Caco-2 (cell line): ENCODE data around the gene SYPL2. TPM values are rescaled to one million over a fixed set of nuclear protein-coding genes. Genes with fewer than 3 reads are reported as not detected.

Source experiments
- BruUV-seq: library from RNA; stranded (reverse); fragments of 400-500 nt; replicated peaks from 2 replicates; lab custom pipeline; 2021; lab: Mats Ljungman, UMichigan
- CTCF ChIA-PET: fragments of 300-600 bp; sonication (Branson Sonifier 250); formaldehyde crosslinking; loops from one replicate; lab custom pipeline; 2022; ENCODE audit warnings: antibody characterized with exemption; lab: Charles Lee
- POLR2A ChIA-PET: fragments of 300-600 bp; sonication (Branson Sonifier 250); formaldehyde crosslinking; loops from one replicate; lab custom pipeline; 2022; ENCODE audit warnings: antibody characterized with exemption; lab: Charles Lee
- DNase-seq, 2 experiments: peaks; one replicate each; pipeline versions ENCODE4 v3.0.0 to v3.0.0-alpha.2; 2020 to 2022
- H3K27me3 ChIP-seq: replicated peaks from 2 replicates; pipeline ENCODE4 v1.6.0; 2011; ENCODE audit warnings: low read length; ENCODE audit not compliant: control insufficient read depth, insufficient read depth
- H3K36me3 ChIP-seq: 2 replicates; pipeline ENCODE4 v1.5.1; 2011; ENCODE audit warnings: low read length; ENCODE audit not compliant: control insufficient read depth, insufficient read depth
- H3K4me1 ChIP-seq: fragments of 250-450 bp; sonication (Bioruptor Pico); 2 replicates; pipeline ENCODE4 v1.5.1; 2020; ENCODE audit warnings: mild to moderate bottlenecking
- H3K4me3 ChIP-seq: 2 replicates; pipeline ENCODE4 v1.5.1; 2011; ENCODE audit warnings: low read depth, mild to moderate bottlenecking, control low read depth, low read length
- H3K9me3 ChIP-seq: fragments of 250-450 bp; sonication (Bioruptor Pico); 2 replicates; pipeline ENCODE4 v1.5.1; 2020; ENCODE audit warnings: mild to moderate bottlenecking, moderate library complexity
- H3K27ac Mint-ChIP-seq: one replicate; pipeline ENCODE4 v1.8.0; 2022; ENCODE audit warnings: mixed read lengths; ENCODE audit not compliant: unreplicated experiment
- H3K27me3 Mint-ChIP-seq: one replicate; pipeline ENCODE4 v1.8.0; 2022; ENCODE audit warnings: mixed read lengths; ENCODE audit not compliant: insufficient read depth, unreplicated experiment
- H3K36me3 Mint-ChIP-seq: one replicate; pipeline ENCODE4 v1.8.0; 2022; ENCODE audit warnings: mild to moderate bottlenecking, mixed read lengths; ENCODE audit not compliant: insufficient read depth, unreplicated experiment
- H3K4me1 Mint-ChIP-seq: one replicate; pipeline ENCODE4 v1.8.0; 2022; ENCODE audit warnings: low read depth, mixed read lengths; ENCODE audit not compliant: unreplicated experiment
- H3K4me3 Mint-ChIP-seq: one replicate; pipeline ENCODE4 v1.8.0; 2022; ENCODE audit warnings: mild to moderate bottlenecking, moderate library complexity, mixed read lengths; ENCODE audit not compliant: unreplicated experiment
- H3K9me3 Mint-ChIP-seq: one replicate; pipeline ENCODE4 v1.8.0; 2022; ENCODE audit warnings: mixed read lengths; ENCODE audit not compliant: unreplicated experiment
- intact Hi-C: fragments of 100-400 bp; cut with micrococcal nuclease; formaldehyde crosslinking; loops from one replicate; pipeline ENCODE4 v1.10.0; 2022; ENCODE audit not compliant: unreplicated experiment
- total RNA-seq: library from RNA; stranded (reverse); gene quantifications from 2 replicates; pipeline ENCODE4 v1.2.3, GENCODE V29; 2022
- TF ChIP-seq, protein P1 (sequence below), 2 experiments: fragments of 200-600 bp in 1 of 2; IDR thresholded peaks; 1 replicate in 1 of 2; 2 replicates in 1 of 2; pipeline versions ENCODE4 v1.5.1 to v1.8.0; 2011 to 2022; ENCODE audit warnings: antibody characterized with exemption in 1 of 2, control low read depth in 1 of 2, inconsistent platforms in 1 of 2, low read depth in 1 of 2, low read length in 1 of 2, mild to moderate bottlenecking in 1 of 2, moderate library complexity in 1 of 2; ENCODE audit not compliant: insufficient read depth in 1 of 2, severe bottlenecking in 1 of 2, unreplicated experiment in 1 of 2

Gene SYPL2
- total RNA-seq, 1 experiment from 2014 or later: 0.45 TPM

- Mint-ChIP-seq H3K36me3 (no peaks in the 10 kb centered on the region), H3K4me1 (no peaks in the 10 kb centered on the region), H3K4me3 (no peak overlapping the region), H3K27ac (no peak overlapping the region), H3K9me3 (no peaks in the 10 kb centered on the region), H3K27me3 (no peaks in the 10 kb centered on the region)
- no peak overlapping the region for H3K4me3 ChIP-seq
- ChIA-PET CTCF (no interaction called here), POLR2A (no interaction called here)
- DNase-seq: no peak
- no peaks in the 10 kb centered on the region for H3K36me3 ChIP-seq
- intact Hi-C loops: no loop called here
- TF ChIP-seq, protein P1, sequence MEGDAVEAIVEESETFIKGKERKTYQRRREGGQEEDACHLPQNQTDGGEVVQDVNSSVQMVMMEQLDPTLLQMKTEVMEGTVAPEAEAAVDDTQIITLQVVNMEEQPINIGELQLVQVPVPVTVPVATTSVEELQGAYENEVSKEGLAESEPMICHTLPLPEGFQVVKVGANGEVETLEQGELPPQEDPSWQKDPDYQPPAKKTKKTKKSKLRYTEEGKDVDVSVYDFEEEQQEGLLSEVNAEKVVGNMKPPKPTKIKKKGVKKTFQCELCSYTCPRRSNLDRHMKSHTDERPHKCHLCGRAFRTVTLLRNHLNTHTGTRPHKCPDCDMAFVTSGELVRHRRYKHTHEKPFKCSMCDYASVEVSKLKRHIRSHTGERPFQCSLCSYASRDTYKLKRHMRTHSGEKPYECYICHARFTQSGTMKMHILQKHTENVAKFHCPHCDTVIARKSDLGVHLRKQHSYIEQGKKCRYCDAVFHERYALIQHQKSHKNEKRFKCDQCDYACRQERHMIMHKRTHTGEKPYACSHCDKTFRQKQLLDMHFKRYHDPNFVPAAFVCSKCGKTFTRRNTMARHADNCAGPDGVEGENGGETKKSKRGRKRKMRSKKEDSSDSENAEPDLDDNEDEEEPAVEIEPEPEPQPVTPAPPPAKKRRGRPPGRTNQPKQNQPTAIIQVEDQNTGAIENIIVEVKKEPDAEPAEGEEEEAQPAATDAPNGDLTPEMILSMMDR (IDR thresholded peaks at IDR 0.05; ENCODE audit: insufficient read depth in 1 of 2, low read depth in 1 of 2, low read length in 1 of 2, severe bottlenecking in 1 of 2, unreplicated experiment in 1 of 2): no peak
- BruUV-seq: no TSS peak
- H3K27me3 ChIP-seq: no peaks in the 10 kb centered on the region
- H3K9me3 ChIP-seq: no peaks in the 10 kb centered on the region
- H3K4me1 ChIP-seq: no peaks in the 10 kb centered on the region
Measured at GRCh38 chr1:109447524-109447923, 18.8 kb upstream of the SYPL2 start.

GRCh38 chr1:109454497-109455133, 11.7 kb upstream of the SYPL2 start:
- ChIA-PET CTCF (interaction anchor here (0.6 kb wide), 1 partner anchor 8 kb away, joined by 6 read pairs; no protein-coding TSS in a partner anchor), POLR2A (no interaction called here)
- Mint-ChIP-seq H3K4me1 (peaks cover 6% of the 10 kb centered on the region), H3K9me3 (no peaks in the 10 kb centered on the region), H3K36me3 (no peaks in the 10 kb centered on the region), H3K27ac (no peak overlapping the region), H3K27me3 (no peaks in the 10 kb centered on the region), H3K4me3 (no peak overlapping the region)
- no peaks in the 10 kb centered on the region for H3K9me3 ChIP-seq
- H3K4me1 ChIP-seq: no peaks in the 10 kb centered on the region
- intact Hi-C loops: no loop called here
- H3K4me3 ChIP-seq: no peak overlapping the region
- no peaks in the 10 kb centered on the region for H3K36me3 ChIP-seq
- H3K27me3 ChIP-seq: no peaks in the 10 kb centered on the region
- BruUV-seq: no TSS peak
- DNase-seq: no peak
- TF ChIP-seq, protein P1 (IDR thresholded peaks at IDR 0.05; ENCODE audit: insufficient read depth in 1 of 2, low read depth in 1 of 2, low read length in 1 of 2, severe bottlenecking in 1 of 2, unreplicated experiment in 1 of 2): no peak

DNA sequence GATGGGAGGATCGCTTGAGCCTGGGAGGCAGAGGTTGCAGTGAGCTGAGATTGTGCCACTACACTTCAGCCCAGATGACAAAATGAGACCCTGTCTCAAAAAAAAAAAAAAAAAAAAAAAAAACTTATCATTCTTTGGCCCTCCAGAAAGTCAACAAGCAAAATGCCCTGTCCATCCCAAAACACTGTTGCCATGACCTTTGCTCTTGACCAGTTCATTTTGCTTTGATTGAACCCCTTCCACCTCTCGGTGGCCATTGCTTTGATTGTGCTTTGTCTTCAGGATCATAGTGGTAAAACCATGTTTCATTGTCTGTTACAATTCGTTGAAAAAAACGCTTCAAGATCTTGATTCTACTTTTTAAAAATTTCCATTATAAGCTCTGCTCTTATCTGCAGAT, 8.5 kb upstream of the SYPL2 start:
- no peak overlapping the region for H3K27ac Mint-ChIP-seq
- no peak overlapping the region for H3K4me3 ChIP-seq
- peaks cover 5% of the 10 kb centered on the region for H3K27me3 Mint-ChIP-seq
- ChIA-PET CTCF (no interaction called here), POLR2A (no interaction called here)
- DNase-seq: no peak
- intact Hi-C loops: no loop called here
- no peak overlapping the region for H3K4me3 Mint-ChIP-seq
- H3K36me3 ChIP-seq: no peaks in the 10 kb centered on the region
- H3K9me3 ChIP-seq: no peaks in the 10 kb centered on the region
- TF ChIP-seq, protein P1 (IDR thresholded peaks at IDR 0.05; ENCODE audit: insufficient read depth in 1 of 2, low read depth in 1 of 2, low read length in 1 of 2, severe bottlenecking in 1 of 2, unreplicated experiment in 1 of 2): no peak
- peaks cover 6% of the 10 kb centered on the region for H3K4me1 Mint-ChIP-seq
- no peaks in the 10 kb centered on the region for H3K36me3 Mint-ChIP-seq
- BruUV-seq: no TSS peak
- no peaks in the 10 kb centered on the region for H3K4me1 ChIP-seq
- no peaks in the 10 kb centered on the region for H3K27me3 ChIP-seq
- no peaks in the 10 kb centered on the region for H3K9me3 Mint-ChIP-seq
